HG03066 (cell line): ENCODE measurements around the gene HLA-DOA.

Experiments used
- ATAC-seq: cut with Tn5 transposase; IDR thresholded peaks from one replicate; pipeline ENCODE4 v1.9.1; 2021; ENCODE audit warnings: low read depth; ENCODE audit not compliant: unreplicated experiment

HLA-DOA gene

DNA sequence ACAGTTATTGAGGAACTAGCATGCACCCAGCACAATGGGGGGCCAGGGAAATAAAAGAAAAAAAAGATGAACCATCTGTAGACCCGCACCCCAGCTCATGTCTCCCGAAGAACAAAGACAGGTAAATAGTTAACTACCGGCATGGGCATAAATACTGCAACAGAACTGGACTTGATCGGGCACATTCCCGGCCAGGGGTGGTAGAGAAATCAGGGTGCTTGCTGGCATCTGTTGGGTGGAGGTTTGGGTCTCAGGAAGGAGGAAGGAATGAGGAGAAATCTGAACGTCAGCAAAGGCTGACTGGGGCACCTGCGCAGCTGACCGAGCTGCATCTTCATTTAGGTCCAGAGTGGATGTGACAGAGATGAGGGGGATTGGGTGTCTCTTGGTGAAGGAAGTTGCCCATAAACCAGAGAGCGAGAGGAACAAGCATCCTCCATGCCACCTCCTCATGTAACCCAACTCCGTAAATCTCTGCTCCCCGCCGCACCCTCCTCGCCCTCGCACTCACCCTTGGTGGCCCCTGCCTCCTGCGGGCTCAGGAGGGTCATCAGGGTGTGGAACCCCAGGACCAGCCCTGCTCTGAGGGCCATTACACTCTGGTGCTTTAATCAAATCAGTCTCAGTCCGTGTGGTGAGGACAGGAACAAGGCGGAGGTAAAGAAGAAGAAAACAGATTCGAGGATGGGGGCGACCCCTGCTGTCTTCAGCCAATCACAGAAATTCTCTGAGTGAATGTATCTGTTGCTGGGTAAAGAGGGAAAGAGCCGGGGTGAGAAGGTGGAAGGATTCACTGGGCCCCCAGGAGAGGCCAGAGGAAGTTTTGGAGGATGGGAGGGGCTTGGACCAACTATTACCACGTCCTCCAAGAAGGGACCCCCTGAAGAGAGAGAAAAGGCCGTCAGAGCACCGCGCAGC, at the start of gene HLA-DOA:
Gene HLA-DOA, minus strand, starts transcription at position 648 of the 918 bp plus-strand sequence.
- ATAC-seq = peak; percentile 86

GRCh38 chr6:33057222-33058150, 48.1 kb upstream of the HLA-DOA start:
- no peak for ATAC-seq

- no peak for ATAC-seq
Measured at GRCh38 chr6:33053230-33053629, 43.8 kb upstream of the HLA-DOA start.

DNA sequence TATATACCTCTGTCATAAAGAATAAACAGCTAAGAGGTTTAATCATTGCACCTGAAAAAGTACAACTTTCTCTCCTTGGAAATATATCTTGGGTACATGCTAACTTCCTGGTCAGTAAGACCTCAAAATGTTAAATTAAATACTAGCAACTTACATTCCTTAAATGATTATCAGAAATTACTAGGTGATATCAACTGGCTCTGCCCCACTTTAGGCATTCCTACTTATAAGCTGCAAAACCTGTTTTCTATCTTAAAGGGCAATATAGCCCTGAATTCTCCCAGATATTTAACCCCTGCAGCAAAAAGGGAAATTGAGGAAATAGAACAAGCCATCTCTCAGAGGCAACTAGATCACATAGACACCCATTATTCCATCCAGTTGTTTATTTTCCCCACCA, 43.2 kb upstream of the HLA-DOA start:
- ATAC-seq = no peak

GRCh38 chr6:33050014-33050810, 40.8 kb upstream of the HLA-DOA start:
- no peak for ATAC-seq

DNA sequence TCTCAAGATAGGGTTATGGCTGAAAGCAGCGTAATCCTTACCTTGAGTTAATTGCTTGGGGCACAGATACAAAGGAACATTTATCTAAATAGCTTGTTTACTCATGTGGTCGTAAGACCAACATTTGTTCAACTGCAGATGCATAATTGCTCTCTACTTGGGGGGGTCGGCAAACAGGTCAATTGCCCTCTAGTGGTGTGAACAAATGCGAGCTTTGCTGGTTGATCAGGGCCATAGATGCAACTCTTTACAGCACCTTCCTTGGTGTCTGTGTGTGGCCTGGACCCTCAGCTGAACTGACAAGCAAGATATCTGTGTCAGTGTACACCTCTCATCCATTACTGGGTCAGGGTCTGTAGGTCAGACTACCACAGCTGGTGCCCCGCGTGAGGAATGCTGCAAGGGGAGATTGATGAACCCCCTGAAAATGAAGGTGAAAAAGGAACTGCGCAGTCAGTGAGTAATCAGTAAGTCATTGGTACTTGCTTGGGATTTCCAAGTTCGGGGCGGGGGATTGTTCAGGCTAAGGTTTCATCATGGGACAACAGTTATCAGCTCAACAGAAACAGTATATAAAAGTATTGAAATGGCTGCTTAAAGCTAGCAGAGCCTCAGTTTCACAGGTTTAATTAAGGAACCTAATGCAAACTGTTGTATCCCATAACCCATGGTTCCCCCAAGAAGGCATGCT, 40.1 kb upstream of the HLA-DOA start:
- no peak for ATAC-seq

GRCh38 chr6:33040157-33040556, 30.8 kb upstream of the HLA-DOA start:
- ATAC-seq = no peak

DNA sequence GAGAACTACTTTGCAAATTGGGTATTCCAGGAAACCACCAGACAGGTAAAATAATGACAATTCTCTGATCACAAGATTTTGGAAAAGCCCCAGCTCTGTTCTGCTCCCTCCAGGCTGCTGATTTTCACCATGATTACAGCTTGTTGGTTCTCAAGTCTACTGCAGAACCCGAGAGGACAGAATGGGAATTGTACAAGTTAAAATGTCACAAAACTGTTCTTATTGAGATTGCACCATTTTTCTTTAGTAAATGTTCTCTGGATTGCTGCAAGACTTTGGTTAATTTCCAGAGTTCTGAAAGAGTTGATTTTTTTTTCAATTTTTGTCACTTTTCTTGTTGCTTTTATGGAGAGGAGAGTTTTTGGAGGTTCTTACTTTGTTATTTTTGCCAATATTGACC, 27.1 kb upstream of the HLA-DOA start:
- ATAC-seq = no peak

- no peak for ATAC-seq
Measured at GRCh38 chr6:33034554-33034953, 25.2 kb upstream of the HLA-DOA start.

GRCh38 chr6:33030245-33030644, 20.9 kb upstream of the HLA-DOA start:
- ATAC-seq = no peak

- ATAC-seq = peak; percentile 53
Measured at GRCh38 chr6:33029328-33030184, 20.2 kb upstream of the HLA-DOA start.

DNA sequence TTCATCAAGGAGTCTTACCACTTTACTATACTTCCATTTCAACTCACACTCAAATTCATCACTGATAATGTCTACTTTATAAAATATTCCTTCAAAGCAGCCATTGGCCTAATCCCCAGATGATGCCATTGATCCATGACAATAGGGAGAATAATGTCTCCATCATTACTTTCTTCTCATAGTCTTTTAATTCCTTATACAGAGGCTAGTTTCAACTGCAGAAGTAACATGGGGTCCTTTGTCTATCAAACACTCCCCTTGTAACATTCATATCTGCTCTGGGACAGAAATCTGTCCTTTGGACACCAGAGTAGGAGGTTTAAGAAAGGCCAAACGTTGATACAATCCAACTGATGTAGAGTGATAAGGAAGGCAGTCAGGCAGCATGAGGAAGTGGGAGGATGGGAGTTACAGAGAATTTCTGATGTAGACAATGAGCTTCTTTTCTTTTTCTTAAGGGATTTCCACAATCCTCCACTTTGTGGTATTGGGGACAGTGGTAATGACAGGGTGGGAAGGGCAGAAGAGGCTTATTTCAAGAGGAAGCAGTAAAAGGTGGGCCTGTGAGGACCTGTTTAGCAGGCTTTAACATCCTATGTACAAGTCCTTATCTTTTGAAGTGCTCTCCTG, 18.9 kb upstream of the HLA-DOA start:
- ATAC-seq = no peak

- no peak for ATAC-seq
Measured at GRCh38 chr6:33024521-33024920, 15.1 kb upstream of the HLA-DOA start.

- no peak for ATAC-seq
Measured at GRCh38 chr6:33023536-33023935, 14.1 kb upstream of the HLA-DOA start.

DNA sequence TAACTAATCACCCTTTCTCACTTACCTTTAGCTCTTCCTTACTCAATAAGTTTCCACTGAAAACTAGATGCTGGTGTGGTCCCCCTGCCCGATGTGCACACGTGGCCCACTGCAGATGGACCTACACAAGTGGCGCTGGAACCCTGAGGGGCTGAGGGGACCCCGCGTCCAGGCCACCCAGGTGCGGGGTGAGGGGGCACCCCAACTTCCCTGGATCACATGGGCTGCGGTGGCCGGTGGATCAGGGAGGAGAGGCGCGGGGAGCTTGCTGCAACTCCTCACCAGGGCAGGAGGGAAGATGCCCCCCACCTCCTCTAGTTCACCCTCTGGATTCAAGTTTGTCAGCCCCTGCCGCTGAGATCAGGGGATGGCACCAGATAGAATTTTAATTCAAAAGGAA, 12.5 kb upstream of the HLA-DOA start:
- no peak for ATAC-seq

DNA sequence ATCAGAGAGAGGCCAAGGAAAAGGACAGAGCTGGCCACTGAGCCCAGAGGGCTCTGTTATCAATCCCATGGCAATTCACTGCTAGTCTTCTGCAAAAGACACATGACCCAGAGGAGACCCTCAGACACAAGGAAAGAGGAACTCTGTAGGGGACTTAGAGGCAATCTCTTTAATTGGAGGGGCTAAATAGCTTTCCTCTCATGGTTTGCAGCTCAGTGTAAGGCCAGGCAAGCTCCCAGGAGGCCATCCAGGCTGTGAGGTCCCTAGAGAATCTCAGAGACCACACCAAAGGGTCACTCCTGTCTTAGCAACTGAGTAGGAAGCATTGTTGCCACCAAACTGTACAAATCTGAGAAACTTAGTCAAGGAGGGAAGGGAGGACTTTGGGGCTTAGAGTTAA, 10.0 kb upstream of the HLA-DOA start:
- ATAC-seq = no peak

- peak; percentile 73 for ATAC-seq
Measured at GRCh38 chr6:33018904-33019303, 9.5 kb upstream of the HLA-DOA start.

GRCh38 chr6:33018418-33018817, 9.0 kb upstream of the HLA-DOA start:
- ATAC-seq = no peak
